Naive B cell (primary cell): ENCODE results near the gene RCBTB2. TPM values are rescaled to one million over a fixed set of nuclear protein-coding genes. Genes with fewer than 3 reads are reported as not detected.

ENCODE experiments used
- ATAC-seq, 2 donors: fragments of 150-1000 bp; cut with Tn5 transposase; 2 replicates each; pipeline ENCODE4 v1.10.0; 2021; ENCODE audit warnings: low read depth in 2 of 2, mild to moderate bottlenecking in 2 of 2, moderate library complexity in 2 of 2
- DNase-seq: peaks from one replicate; pipeline ENCODE4 v3.0.0; 2022
- H3K27ac Mint-ChIP-seq, 6 donors: one replicate each; pipeline ENCODE4 v1.8.0; 2020 to 2022; ENCODE audit warnings: mild to moderate bottlenecking in 6 of 6, mixed read lengths in 6 of 6, moderate library complexity in 5 of 6, inconsistent platforms in 2 of 6
- H3K27me3 Mint-ChIP-seq, 3 donors: one replicate each; pipeline ENCODE4 v1.8.0; 2021 to 2022; ENCODE audit warnings: mixed read lengths in 3 of 3, mild to moderate bottlenecking in 1 of 3
- H3K36me3 Mint-ChIP-seq, 2 donors: one replicate each; pipeline ENCODE4 v1.8.0; 2020 to 2022; ENCODE audit warnings: mixed read lengths in 2 of 2, inconsistent platforms in 1 of 2, mild to moderate bottlenecking in 1 of 2
- H3K4me1 Mint-ChIP-seq, 3 donors: one replicate each; pipeline ENCODE4 v1.8.0; 2020 to 2022; ENCODE audit warnings: mixed read lengths in 3 of 3, inconsistent platforms in 1 of 3, mild to moderate bottlenecking in 1 of 3, moderate library complexity in 1 of 3
- H3K4me3 Mint-ChIP-seq, 8 donors: one replicate each; pipeline ENCODE4 v1.8.0; 2020 to 2022; ENCODE audit warnings: mild to moderate bottlenecking in 8 of 8, mixed read lengths in 8 of 8, moderate library complexity in 8 of 8, inconsistent platforms in 2 of 8
- H3K9me3 Mint-ChIP-seq, 7 donors: one replicate each; pipeline ENCODE4 v1.8.0; 2020 to 2022; ENCODE audit warnings: mixed read lengths in 7 of 7, mild to moderate bottlenecking in 5 of 7, inconsistent platforms in 2 of 7, moderate library complexity in 1 of 7
- polyA plus RNA-seq, 6 donors: library from polyadenylated mRNA; unstranded; fragments of 300-500 nt; fragmentation: Illumina TruSeq; gene quantifications; one replicate each; pipeline ENCODE4 v1.2.3, GENCODE V29; 2021; ENCODE audit warnings: low read depth in 6 of 6

RCBTB2 gene
- polyA plus RNA-seq, 6 donors from 2014 or later: 2.0 to 4.2 (median 2.1) TPM; not detected in 1

- Mint-ChIP-seq H3K27me3 (peaks cover 38 to 41% (median 38%) of the 10 kb centered on the region in 3 donors), H3K36me3 (peaks cover 0 to 14% of the 10 kb centered on the region in 2 donors), H3K9me3 (peaks cover 0 to 16% (median 7%) of the 10 kb centered on the region in 7 donors), H3K4me3 (peak overlapping the region in 6 of 8 donors; percentile 89 to 98 (median 96)), H3K4me1 (peaks cover 11 to 33% (median 22%) of the 10 kb centered on the region in 3 donors), H3K27ac (peak overlapping the region in 1 of 6 donors; percentile 54)
- DNase-seq (no peak), ATAC-seq (no peak)
Observed at GRCh38 chr13:48533961-48534600, 1.2 kb upstream of the RCBTB2 start.

- Mint-ChIP-seq H3K4me3 (peak overlapping the region; percentile 89 to 98 (median 96)), H3K9me3 (peaks cover 0 to 11% (median 5%) of the 10 kb centered on the region in 7 donors), H3K4me1 (peaks cover 11 to 33% (median 22%) of the 10 kb centered on the region in 3 donors), H3K27me3 (peaks cover 19 to 34% (median 19%) of the 10 kb centered on the region in 3 donors), H3K36me3 (peaks cover 0 to 14% of the 10 kb centered on the region in 2 donors), H3K27ac (peak overlapping the region; percentile 83 to 96 (median 94))
- ATAC-seq (peak; percentile 29 to 38), DNase-seq (no peak)
Observed at GRCh38 chr13:48532256-48532505, 699 bp downstream of the RCBTB2 start.

DNA sequence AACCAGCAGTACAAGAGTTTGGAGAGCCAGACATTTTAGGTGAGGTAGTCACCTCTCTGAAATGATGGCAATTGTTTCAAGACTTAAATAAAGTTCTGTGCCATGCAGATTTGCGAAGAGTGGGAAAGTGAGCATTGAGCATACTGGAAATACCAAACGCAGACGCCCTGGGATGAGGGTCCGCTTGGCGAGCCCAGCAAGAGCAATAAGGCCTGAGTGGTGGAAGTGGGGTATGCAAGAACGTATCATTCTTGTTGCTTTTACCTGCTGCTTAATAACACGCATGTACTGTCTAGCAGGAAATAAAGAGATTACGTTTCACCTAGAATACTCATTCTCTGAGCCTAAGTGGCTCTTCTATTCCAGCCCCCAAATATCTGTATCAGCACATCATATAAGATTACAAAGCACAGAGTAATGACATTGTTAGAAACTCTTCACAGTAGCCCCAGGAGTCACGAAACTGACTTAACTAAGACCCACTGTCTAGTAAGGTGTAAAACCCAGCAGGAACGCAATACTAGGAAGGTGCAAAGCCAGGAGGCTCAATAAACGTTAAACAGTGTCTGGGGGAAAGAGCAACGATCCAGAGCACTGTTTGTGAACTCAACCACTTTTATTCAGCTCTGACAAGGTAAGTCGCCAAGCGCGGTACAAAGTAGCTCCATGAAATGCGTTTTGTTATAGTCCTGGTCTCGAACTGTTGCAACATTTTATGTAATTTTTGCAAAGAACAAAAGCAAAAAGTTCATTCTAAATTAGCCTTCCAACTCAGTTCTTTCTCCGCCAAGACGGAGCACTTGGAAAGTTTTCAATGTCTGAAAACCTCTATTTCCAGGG, 1.2 kb downstream of the RCBTB2 start:
- Mint-ChIP-seq H3K36me3 (peaks cover 0 to 12% of the 10 kb centered on the region in 2 donors), H3K4me3 (peak overlapping the region; percentile 89 to 98 (median 96)), H3K27ac (peak overlapping the region in 5 of 6 donors; percentile 5 to 96 (median 95)), H3K4me1 (peaks cover 11 to 33% (median 22%) of the 10 kb centered on the region in 3 donors), H3K27me3 (peaks cover 13 to 30% (median 14%) of the 10 kb centered on the region in 3 donors), H3K9me3 (peaks cover 0 to 5% (median 3%) of the 10 kb centered on the region in 7 donors)
- no peak for DNase-seq
- ATAC-seq: no peak

DNA sequence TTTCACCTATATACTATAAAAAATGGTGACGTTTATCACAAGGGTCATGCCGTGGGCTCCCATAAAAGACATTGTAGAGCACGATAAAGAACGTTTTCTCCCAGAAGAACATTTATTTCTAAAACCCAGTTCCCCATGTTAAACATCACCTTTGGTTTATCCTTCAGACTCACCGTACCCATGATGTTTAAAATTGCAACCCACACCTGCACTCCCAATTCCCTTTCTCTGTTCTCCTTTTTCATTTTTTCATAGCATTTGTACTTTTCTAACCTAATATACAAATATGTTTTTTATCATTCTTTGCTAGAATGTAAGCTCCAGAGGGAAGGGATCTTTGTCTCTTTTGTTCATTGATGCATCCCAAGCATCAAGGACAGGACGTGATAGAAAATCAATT, 2.0 kb downstream of the RCBTB2 start:
- H3K9me3 Mint-ChIP-seq: peaks cover 0 to 3% (median 0%) of the 10 kb centered on the region in 7 donors
- DNase-seq (no peak), ATAC-seq (no peak)
- peak overlapping the region in 1 of 6 donors; percentile 20 for H3K27ac Mint-ChIP-seq
- H3K36me3 Mint-ChIP-seq: peaks cover 0 to 4% of the 10 kb centered on the region in 2 donors
- peaks cover 5 to 24% (median 6%) of the 10 kb centered on the region in 3 donors for H3K27me3 Mint-ChIP-seq
- H3K4me1 Mint-ChIP-seq: peaks cover 11 to 33% (median 22%) of the 10 kb centered on the region in 3 donors
- peak overlapping the region in 4 of 8 donors; percentile 34 to 98 (median 92) for H3K4me3 Mint-ChIP-seq

DNA sequence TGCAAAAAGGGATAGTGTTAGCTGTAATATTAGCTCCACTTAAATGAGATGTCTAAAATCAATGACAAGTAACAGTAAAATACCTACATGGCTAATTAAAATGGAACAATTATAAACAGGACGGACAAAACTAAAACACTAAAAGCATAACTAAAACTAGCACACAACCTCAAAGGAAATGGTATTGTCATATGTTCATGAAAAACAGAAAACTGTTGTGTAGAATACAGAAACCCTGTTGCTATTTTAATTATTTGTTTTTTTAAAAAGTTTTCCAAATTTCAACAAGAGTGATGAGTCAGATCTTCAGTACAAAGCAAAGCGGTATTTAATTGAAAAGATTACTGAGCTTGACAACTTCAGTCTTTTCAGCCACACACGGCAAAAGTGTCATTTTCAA, 4.2 kb downstream of the RCBTB2 start:
- H3K27ac Mint-ChIP-seq: no peak overlapping the region
- no peak overlapping the region for H3K4me3 Mint-ChIP-seq
- H3K9me3 Mint-ChIP-seq: no peaks in the 10 kb centered on the region
- H3K36me3 Mint-ChIP-seq: no peaks in the 10 kb centered on the region
- H3K27me3 Mint-ChIP-seq: peaks cover 0 to 22% (median 6%) of the 10 kb centered on the region in 3 donors
- peaks cover 11 to 29% (median 22%) of the 10 kb centered on the region in 3 donors for H3K4me1 Mint-ChIP-seq
- ATAC-seq (no peak), DNase-seq (no peak)

DNA sequence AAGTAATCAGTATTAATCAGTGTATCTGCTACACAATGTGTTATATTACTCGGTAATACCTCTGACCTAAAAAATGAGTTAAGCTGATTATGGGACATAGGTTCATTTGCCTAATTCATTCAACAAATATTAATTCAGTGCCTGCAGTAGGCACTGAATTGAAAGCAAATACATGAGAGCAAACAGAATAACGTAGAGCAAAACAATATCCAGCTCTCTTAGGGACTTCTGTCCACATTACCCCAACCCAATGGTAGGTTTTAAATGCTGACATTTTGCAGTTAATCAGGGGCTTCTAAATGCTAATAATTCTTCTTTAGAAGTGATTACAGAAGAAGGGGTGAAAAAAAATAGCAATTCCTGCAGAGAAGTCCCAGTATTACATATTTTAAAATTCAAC, 4.9 kb downstream of the RCBTB2 start:
- peaks cover 11 to 22% (median 17%) of the 10 kb centered on the region in 3 donors for H3K4me1 Mint-ChIP-seq
- H3K27ac Mint-ChIP-seq: no peak overlapping the region
- no peak overlapping the region for H3K4me3 Mint-ChIP-seq
- H3K9me3 Mint-ChIP-seq: no peaks in the 10 kb centered on the region
- H3K36me3 Mint-ChIP-seq: no peaks in the 10 kb centered on the region
- peaks cover 0 to 24% (median 6%) of the 10 kb centered on the region in 3 donors for H3K27me3 Mint-ChIP-seq
- no peak for DNase-seq
- no peak for ATAC-seq

GRCh38 chr13:48526286-48526685, 6.6 kb downstream of the RCBTB2 start:
- ATAC-seq (no peak), DNase-seq (no peak)
- H3K36me3 Mint-ChIP-seq: no peaks in the 10 kb centered on the region
- no peaks in the 10 kb centered on the region for H3K9me3 Mint-ChIP-seq
- no peak overlapping the region for H3K27ac Mint-ChIP-seq
- H3K27me3 Mint-ChIP-seq: peaks cover 0 to 24% (median 6%) of the 10 kb centered on the region in 3 donors
- H3K4me3 Mint-ChIP-seq: no peak overlapping the region
- peaks cover 6 to 10% (median 7%) of the 10 kb centered on the region in 3 donors for H3K4me1 Mint-ChIP-seq

GRCh38 chr13:48518083-48518482, 14.8 kb downstream of the RCBTB2 start:
- no peak overlapping the region for H3K27ac Mint-ChIP-seq
- peaks cover 4 to 10% of the 10 kb centered on the region in 2 donors for H3K36me3 Mint-ChIP-seq
- no peaks in the 10 kb centered on the region for H3K9me3 Mint-ChIP-seq
- no peaks in the 10 kb centered on the region for H3K4me1 Mint-ChIP-seq
- no peak for ATAC-seq
- H3K27me3 Mint-ChIP-seq: peaks cover 27 to 44% (median 41%) of the 10 kb centered on the region in 3 donors
- H3K4me3 Mint-ChIP-seq: no peak overlapping the region
- DNase-seq: no peak

DNA sequence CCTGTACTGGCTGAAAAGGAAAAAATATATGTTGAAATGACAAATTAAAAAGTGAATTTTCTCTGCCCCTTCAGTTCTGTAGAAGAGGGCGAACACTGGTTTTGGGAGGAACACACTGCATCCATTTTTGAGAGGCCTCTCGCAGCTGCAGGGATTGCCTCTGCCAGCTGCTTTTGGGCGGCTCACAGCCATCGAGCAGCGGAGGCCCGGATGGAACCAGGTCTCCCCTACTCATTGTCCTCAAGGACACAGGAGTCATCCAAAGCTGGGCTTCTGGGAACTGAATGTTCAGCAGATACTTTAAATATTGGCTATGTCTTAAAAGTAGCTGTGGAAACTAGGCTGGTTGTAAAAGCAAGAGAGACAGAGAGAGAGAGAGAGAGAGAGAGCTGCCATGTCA, 17.1 kb downstream of the RCBTB2 start:
- Mint-ChIP-seq H3K36me3 (peaks cover 10% of the 10 kb centered on the region in 2 donors), H3K4me3 (no peak overlapping the region), H3K27me3 (peaks cover 27 to 60% (median 52%) of the 10 kb centered on the region in 3 donors), H3K4me1 (no peaks in the 10 kb centered on the region), H3K9me3 (no peaks in the 10 kb centered on the region), H3K27ac (no peak overlapping the region)
- no peak for ATAC-seq
- no peak for DNase-seq

- peaks cover 10% of the 10 kb centered on the region in 2 donors for H3K36me3 Mint-ChIP-seq
- no peaks in the 10 kb centered on the region for H3K4me1 Mint-ChIP-seq
- H3K27ac Mint-ChIP-seq: no peak overlapping the region
- no peaks in the 10 kb centered on the region for H3K9me3 Mint-ChIP-seq
- ATAC-seq (no peak), DNase-seq (no peak)
- no peak overlapping the region for H3K4me3 Mint-ChIP-seq
- peaks cover 27 to 68% (median 52%) of the 10 kb centered on the region in 3 donors for H3K27me3 Mint-ChIP-seq
Observed at GRCh38 chr13:48514793-48515192, 18.1 kb downstream of the RCBTB2 start.

- Mint-ChIP-seq H3K27ac (no peak overlapping the region), H3K27me3 (peaks cover 25 to 60% (median 44%) of the 10 kb centered on the region in 3 donors), H3K36me3 (peaks cover 0 to 6% of the 10 kb centered on the region in 2 donors), H3K9me3 (no peaks in the 10 kb centered on the region), H3K4me3 (no peak overlapping the region), H3K4me1 (peaks cover 4 to 16% (median 6%) of the 10 kb centered on the region in 3 donors)
- DNase-seq: no peak
- ATAC-seq: no peak
Observed at GRCh38 chr13:48511621-48512230, 21.2 kb downstream of the RCBTB2 start.

DNA sequence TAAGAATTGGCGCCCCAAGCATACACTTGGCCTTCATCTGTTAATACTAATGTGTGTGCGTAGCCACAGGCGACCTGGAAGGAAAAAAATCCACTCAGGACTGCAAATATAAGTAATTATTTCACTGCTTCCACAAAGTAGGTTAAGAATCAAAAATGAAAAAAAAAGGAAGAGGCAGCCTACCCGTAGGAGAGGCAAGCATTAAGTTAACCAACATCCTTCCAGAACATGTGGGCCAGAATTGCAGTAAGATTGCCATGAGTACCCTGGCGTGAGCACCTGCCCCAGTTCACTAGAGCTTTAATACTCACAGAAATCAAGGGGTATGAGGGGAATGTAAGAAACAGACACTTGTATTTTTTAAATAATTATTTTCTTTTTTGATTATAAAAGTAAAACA, 22.2 kb downstream of the RCBTB2 start:
- DNase-seq: no peak
- H3K4me1 Mint-ChIP-seq: peaks cover 14 to 26% (median 16%) of the 10 kb centered on the region in 3 donors
- ATAC-seq: no peak
- no peaks in the 10 kb centered on the region for H3K9me3 Mint-ChIP-seq
- H3K27ac Mint-ChIP-seq: no peak overlapping the region
- H3K36me3 Mint-ChIP-seq: peaks cover 0 to 6% of the 10 kb centered on the region in 2 donors
- peaks cover 27 to 64% (median 43%) of the 10 kb centered on the region in 3 donors for H3K27me3 Mint-ChIP-seq
- H3K4me3 Mint-ChIP-seq: no peak overlapping the region

- Mint-ChIP-seq H3K36me3 (peaks cover 0 to 6% of the 10 kb centered on the region in 2 donors), H3K27ac (no peak overlapping the region), H3K4me3 (no peak overlapping the region), H3K27me3 (peaks cover 30 to 58% (median 45%) of the 10 kb centered on the region in 3 donors), H3K9me3 (no peaks in the 10 kb centered on the region), H3K4me1 (peaks cover 31 to 50% (median 36%) of the 10 kb centered on the region in 3 donors)
- ATAC-seq (no peak), DNase-seq (no peak)
Observed at GRCh38 chr13:48508011-48508410, 24.9 kb downstream of the RCBTB2 start.
